KMS-11 (cell line): ENCODE data around the gene OR4N2.
"Not testable (repeated sequence)": the region's sequence is repeated elsewhere in the genome, so short reads cannot be mapped to it uniquely, and the experiment has no call there.

Experiments used
- H2AFZ ChIP-seq: fragments of 200-600 bp; sonication (generic); 2 replicates; pipeline ENCODE4 v1.6.1; 2016; ENCODE audit warnings: antibody characterized with exemption, mixed run types, low read depth
- H3K27ac ChIP-seq: fragments of 200-600 bp; sonication (generic); 2 replicates; pipeline ENCODE4 v1.6.1; 2016; ENCODE audit warnings: mild to moderate bottlenecking, mixed run types
- H3K27me3 ChIP-seq: fragments of 200-600 bp; sonication (generic); 2 replicates; pipeline ENCODE4 v1.6.1; 2017; ENCODE audit warnings: mild to moderate bottlenecking, low read depth, mixed run types, moderate library complexity; ENCODE audit not compliant: insufficient read depth
- H3K36me3 ChIP-seq: fragments of 200-600 bp; sonication (generic); 2 replicates; pipeline ENCODE4 v1.6.1; 2017; ENCODE audit warnings: mild to moderate bottlenecking, mixed run types; ENCODE audit not compliant: insufficient read depth
- H3K4me1 ChIP-seq: fragments of 200-600 bp; sonication (generic); 2 replicates; pipeline ENCODE4 v1.6.1; 2016; ENCODE audit warnings: mild to moderate bottlenecking, low read depth, mixed run types; ENCODE audit not compliant: poor library complexity, severe bottlenecking
- H3K4me2 ChIP-seq: fragments of 200-600 bp; sonication (generic); 2 replicates; pipeline ENCODE4 v1.7.0; 2016; ENCODE audit warnings: mild to moderate bottlenecking, mixed run types
- H3K4me3 ChIP-seq: fragments of 200-600 bp; sonication (generic); IDR thresholded peaks from 2 replicates; pipeline ENCODE4 v1.6.1; 2017; ENCODE audit warnings: low read depth, low read length, mixed read lengths; ENCODE audit not compliant: insufficient read depth
- H3K79me2 ChIP-seq: fragments of 200-600 bp; sonication (generic); 2 replicates; pipeline ENCODE4 v1.6.1; 2016; ENCODE audit warnings: low read depth, mixed run types; ENCODE audit not compliant: insufficient read depth
- H3K9ac ChIP-seq: fragments of 200-600 bp; sonication (generic); 2 replicates; pipeline ENCODE4 v1.6.1; 2016; ENCODE audit warnings: mild to moderate bottlenecking, mixed run types
- H4K20me1 ChIP-seq: fragments of 200-600 bp; sonication (generic); 2 replicates; pipeline ENCODE4 v1.6.1; 2016; ENCODE audit warnings: mild to moderate bottlenecking, mixed run types; ENCODE audit not compliant: insufficient read depth
- TF ChIP-seq, protein P1 (sequence below): fragments of 200-600 bp; sonication (generic); conservative IDR thresholded peaks from 2 replicates; pipeline ENCODE4 v1.6.1; 2017; ENCODE audit warnings: low read depth, mild to moderate bottlenecking, antibody characterized with exemption, low read length, moderate library complexity, mixed read lengths

Gene OR4N2

DNA sequence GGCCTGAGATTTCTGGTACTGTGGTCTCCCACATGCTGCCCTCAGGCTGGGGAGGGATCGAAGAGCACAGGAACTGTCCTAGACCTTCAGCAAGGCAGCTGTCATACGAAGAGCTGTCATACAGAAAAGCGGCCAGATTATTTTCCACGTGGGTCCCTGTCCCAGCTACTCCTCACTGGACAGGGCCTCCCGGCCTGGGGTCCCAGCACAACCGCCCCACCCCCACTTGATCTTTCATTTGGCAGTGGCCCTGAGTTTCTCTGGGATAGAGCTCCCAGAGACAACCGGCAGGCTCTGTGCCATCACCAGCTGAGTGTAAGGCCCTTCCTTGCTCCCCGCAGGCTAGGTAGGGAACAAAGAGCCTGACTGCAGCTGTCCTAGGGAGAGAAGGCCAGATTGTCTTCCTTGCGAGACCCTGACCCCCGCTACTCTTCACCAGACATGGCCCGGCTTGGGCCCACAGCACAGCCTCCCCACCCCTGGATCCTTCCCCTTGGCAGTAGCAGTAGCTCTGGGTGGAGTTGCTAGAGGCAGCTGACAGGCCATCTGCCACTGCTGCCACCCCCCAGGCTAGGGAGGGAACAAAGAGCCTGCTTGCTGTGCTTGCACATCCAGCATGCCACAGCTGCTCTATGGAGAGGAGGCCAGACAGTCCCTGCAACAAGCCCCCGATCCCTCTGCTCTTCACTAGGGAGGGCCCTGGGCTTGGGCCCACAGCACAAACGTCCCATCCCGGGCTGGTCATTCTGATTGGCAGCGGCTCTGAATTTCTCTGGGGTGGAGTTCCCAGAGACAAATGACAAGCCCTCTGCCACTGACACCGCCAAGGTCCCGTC is 3.1 kb upstream of the OR4N2 start:
- Histone ChIP-seq H2AFZ (no peak overlapping the region), H3K27me3 (no peaks in the 10 kb centered on the region), H3K4me2 (no peak overlapping the region), H3K36me3 (no peaks in the 10 kb centered on the region), H3K79me2 (no peaks in the 10 kb centered on the region), H3K4me1 (no peaks in the 10 kb centered on the region), H3K4me3 (no peak overlapping the region), H3K27ac (no peak overlapping the region), H4K20me1 (no peaks in the 10 kb centered on the region), H3K9ac (no peak overlapping the region)
- TF ChIP-seq, protein P1, sequence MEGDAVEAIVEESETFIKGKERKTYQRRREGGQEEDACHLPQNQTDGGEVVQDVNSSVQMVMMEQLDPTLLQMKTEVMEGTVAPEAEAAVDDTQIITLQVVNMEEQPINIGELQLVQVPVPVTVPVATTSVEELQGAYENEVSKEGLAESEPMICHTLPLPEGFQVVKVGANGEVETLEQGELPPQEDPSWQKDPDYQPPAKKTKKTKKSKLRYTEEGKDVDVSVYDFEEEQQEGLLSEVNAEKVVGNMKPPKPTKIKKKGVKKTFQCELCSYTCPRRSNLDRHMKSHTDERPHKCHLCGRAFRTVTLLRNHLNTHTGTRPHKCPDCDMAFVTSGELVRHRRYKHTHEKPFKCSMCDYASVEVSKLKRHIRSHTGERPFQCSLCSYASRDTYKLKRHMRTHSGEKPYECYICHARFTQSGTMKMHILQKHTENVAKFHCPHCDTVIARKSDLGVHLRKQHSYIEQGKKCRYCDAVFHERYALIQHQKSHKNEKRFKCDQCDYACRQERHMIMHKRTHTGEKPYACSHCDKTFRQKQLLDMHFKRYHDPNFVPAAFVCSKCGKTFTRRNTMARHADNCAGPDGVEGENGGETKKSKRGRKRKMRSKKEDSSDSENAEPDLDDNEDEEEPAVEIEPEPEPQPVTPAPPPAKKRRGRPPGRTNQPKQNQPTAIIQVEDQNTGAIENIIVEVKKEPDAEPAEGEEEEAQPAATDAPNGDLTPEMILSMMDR: no peak

DNA sequence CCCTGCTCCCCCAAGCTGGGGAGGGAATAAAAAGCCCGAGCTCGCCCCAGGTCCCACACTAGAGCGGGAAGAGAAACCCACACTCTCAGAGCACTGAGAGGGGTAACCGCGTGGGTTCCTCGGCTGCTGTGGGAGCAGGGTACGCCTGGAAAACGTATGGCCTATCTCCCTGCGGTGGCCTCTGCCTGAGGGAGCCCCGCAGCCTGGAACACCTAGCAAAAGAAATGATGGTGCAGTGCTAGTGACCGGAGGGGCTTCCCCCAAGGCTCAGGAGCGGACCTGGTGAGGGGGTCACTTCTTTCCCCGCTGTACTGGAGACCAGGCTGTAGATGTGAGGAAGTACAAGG is 2.5 kb upstream of the OR4N2 start:
- Histone ChIP-seq H2AFZ (no peak overlapping the region), H3K27me3 (no peaks in the 10 kb centered on the region), H3K36me3 (no peaks in the 10 kb centered on the region), H3K27ac (no peak overlapping the region), H3K79me2 (no peaks in the 10 kb centered on the region), H3K4me2 (no peak overlapping the region), H4K20me1 (no peaks in the 10 kb centered on the region), H3K9ac (no peak overlapping the region), H3K4me3 (no peak overlapping the region), H3K4me1 (no peaks in the 10 kb centered on the region)
- TF ChIP-seq, protein P1: no peak

DNA sequence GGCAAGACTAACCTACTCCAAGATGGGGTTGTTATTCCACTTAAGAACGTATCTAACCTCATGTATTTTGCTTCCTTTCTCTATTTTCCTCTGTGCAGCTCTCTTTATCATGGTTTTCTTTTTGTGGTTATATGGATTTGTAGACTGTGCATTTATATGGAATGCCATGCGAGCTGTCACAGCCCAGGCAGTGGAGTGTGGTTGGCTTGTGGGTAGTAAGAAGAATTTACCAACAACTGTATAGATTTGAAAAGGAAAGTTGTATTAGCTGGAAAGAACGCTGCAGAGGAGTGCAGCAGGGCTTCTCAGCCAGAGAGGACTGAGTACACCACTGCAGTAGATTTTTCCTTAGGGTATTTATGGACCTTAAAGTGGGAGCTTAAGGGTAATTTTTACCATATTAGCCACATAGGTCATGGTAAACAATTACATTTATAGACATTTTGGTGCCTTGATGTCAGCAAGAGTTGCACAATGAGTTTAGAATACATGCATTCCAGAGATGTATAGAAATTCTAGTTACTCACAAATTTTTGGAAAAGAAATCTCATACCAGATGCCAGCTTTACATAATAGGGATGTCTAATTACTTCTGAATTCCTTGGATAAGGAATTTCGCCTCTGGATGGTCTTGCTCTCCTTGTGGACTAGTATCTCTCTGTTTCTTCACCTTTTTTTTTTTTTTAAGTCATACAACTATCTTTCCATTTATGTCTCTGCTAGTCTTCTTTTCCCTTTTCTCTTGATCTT is 9.8 kb downstream of the OR4N2 start:
- H3K79me2 ChIP-seq, H3K4me1 ChIP-seq, H3K27ac ChIP-seq, H4K20me1 ChIP-seq, H2AFZ ChIP-seq, H3K27me3 ChIP-seq, H3K36me3 ChIP-seq, H3K4me3 ChIP-seq, H3K4me2 ChIP-seq, H3K9ac ChIP-seq: not testable (repeated sequence)

DNA sequence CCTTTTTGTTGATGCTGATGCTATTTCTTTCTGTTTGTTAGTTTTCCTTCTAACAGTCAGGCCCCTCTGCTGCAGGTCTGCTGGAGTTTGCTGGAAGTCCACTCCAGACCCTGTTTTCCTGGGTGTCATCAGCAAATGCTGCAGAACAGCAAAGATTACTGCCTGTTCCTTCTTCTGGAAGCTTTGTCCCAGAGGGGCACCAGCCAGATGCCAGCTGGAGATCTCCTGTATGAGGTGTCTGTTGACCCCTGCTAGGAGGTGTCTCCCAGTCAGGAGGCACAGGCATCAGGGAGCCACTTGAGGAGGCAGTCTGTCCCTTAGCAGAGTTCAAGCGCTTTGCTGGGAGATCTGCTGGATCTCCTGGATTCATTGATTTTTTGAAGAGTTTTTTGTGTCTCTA is 16.3 kb downstream of the OR4N2 start:
- not testable (repeated sequence) for H3K4me3 ChIP-seq, H2AFZ ChIP-seq, H3K4me2 ChIP-seq, H3K36me3 ChIP-seq, H3K27ac ChIP-seq, H3K79me2 ChIP-seq, H3K9ac ChIP-seq, H3K27me3 ChIP-seq, H3K4me1 ChIP-seq, H4K20me1 ChIP-seq

DNA sequence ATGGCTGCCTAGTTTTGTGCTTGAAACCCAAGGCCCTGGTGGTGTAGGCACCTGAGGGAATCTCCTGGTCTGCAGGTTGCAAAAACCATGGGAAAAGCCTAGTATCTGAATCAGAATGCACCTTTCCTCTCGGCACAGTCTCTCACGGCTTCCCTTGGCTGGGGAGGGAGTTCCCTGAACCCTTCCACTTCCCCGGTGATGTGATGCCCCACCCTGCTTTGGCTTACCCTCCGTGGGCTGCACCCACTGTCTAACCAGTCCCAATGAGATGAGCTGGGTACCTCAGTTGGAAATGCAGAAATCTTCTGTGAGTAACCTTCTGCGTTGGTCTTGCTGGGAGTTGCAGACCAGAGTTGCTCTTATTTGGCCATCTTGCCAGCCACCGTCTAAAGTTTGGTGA is 17.4 kb downstream of the OR4N2 start:
- H3K4me2 ChIP-seq, H3K79me2 ChIP-seq, H4K20me1 ChIP-seq, H2AFZ ChIP-seq, H3K4me1 ChIP-seq, H3K36me3 ChIP-seq, H3K4me3 ChIP-seq, H3K27me3 ChIP-seq, H3K9ac ChIP-seq, H3K27ac ChIP-seq: not testable (repeated sequence)

DNA sequence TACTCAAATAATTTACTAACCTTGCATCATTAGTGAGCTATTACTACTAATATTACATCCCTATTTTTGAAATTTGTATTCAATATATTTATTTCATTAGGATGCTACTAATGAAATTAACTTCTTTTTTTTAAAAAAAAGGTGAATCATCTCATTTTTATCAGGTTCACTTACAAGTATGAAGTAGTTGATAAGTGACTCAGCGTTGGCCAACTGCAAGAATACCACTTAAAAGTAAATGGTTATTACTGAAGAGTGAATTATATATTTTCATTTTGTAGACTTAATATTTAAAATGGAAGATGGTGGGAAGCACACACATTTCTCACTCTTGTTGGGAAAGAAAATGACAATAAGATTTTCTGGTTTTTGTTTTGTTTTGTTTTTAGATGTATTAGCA is 19.6 kb downstream of the OR4N2 start:
- TF ChIP-seq, protein P1: no peak
- H3K9ac ChIP-seq: no peak overlapping the region
- H3K4me2 ChIP-seq: no peak overlapping the region
- no peak overlapping the region for H3K4me3 ChIP-seq
- no peaks in the 10 kb centered on the region for H4K20me1 ChIP-seq
- no peaks in the 10 kb centered on the region for H3K79me2 ChIP-seq
- no peak overlapping the region for H2AFZ ChIP-seq
- H3K27ac ChIP-seq: no peak overlapping the region
- H3K36me3 ChIP-seq: no peaks in the 10 kb centered on the region
- H3K4me1 ChIP-seq: no peaks in the 10 kb centered on the region
- H3K27me3 ChIP-seq: no peaks in the 10 kb centered on the region
